ENCODE measurements around the gene HNRNPUL2.

The HNRNPUL2 gene

DNA sequence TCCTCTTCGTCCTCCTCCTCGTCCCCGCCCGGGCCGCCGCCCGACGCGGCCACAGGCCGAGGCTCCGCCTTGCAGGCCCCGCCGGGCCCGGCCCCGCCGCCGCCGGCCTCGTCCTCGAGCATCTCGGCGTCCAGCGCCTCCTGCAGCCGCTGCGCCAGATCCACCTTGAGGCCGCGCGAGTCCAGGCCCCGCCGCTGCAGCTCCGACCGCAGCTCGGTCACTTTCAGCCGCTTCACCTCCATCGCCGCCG lies 417 bp downstream of the HNRNPUL2 start:
- no peak for DNase-seq (ENCODE audit: low read depth in 2 of 2)

DNA sequence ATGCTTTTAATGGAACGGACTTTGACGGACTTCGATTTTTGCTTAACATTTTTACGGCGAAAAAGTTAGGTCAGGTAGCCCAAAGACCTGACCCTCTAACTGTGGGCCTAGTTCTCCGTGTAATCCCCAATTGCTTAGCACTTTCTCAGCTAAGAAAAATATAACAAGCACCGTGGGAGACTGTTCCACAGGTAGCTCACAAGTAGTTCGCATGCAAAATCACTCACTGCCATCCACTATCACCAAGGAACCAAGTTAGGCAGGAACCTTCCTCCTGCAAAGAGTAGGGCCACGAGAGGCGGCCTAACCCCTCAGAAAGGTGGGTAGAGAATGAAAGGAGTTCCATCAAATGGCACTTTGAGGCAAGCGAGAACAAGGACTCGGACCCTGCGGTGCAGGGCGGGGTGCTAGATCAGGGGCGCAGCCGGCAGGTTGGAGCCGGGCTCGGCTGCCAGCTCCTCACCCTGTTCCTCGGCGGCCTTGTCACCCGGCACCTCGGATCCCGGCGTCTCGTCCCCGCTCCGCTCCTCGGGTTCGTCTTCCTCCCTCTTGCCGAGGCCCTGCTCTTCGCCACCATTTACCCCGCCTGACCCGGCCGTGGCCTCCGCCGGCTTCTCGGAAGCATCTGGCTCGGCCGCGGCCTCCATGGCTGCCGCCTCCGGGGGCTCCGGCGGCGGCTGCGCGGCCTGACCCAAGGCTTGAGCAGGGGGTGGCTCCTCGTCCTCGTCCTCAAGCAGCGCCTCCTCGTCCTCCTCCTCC lies 922 bp downstream of the HNRNPUL2 start:
- DNase-seq (ENCODE audit: low read depth in 2 of 2), result no peak

DNA sequence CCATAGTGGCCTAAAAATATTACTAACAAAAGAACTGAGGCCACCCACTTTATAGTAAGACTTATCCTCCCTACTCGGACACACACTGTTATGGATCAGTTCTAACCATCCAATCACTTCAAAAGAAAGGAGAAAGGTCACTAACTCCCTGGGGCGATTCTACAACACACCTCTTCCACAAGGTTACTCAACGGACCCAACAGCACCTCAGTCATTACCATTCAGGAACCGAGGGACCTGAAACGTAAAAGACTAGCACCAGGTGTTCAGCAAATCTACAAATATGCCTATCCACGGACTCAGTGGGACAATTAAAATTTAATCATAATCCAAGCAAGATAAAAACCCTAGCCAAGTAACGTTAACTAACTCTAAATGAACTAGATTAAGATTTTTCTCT lies 1.6 kb downstream of the HNRNPUL2 start:
- DNase-seq (ENCODE audit: low read depth in 2 of 2), result no peak

GRCh38 chr11:62724171-62724570 lies 3.1 kb downstream of the HNRNPUL2 start:
- DNase-seq (ENCODE audit: low read depth in 2 of 2), result no peak

DNA sequence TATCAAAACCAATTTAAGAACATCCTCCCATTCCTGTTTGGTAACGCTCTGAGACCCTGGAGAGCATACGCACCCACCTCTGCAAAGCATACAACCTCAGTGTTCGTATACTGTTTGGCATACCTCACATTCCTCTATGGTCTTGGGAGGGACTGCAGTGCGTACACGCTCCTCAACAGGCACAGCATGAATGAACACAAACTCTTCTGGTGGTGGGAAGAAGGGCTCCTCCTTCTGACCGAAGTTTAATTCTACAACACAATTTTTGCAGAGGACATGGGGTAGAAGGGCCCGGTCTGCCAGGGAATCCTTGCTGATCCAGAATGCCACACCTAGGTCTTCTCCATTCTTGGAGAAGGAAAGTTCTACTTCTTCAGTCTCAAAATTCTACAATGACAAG lies 5.3 kb downstream of the HNRNPUL2 start:
- DNase-seq (ENCODE audit: low read depth in 2 of 2), result no peak

DNA sequence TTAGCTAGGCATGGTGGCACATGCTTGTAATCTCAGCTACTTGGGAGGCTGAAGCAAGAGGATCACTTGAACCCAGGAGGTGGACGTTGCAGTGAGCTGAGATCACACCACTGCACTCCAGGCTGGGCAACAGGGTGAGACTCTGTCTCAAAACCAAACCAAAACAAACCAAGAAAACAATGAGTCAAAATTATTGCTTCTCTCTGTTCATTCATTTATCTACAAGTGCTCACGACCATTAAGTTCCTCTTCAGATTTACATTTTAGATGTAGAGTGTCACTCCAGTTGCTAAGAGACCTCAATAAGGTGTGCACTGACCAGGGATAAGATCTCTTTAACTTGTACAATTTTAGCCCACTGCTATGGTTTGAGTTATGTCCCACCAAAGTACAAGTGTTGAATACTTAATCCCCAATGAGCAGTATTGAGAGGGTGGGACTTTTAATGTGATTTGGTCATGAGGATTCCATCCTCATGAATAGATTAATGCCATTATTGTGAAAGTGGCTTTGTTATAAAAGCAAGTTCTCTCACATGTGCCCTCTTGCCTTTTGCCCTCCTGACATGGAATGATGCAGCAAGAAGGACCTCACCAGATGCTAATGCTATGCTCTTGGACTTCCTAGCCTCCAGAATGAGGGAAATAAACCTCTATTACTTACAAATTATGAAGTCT lies 7.8 kb downstream of the HNRNPUL2 start:
- DNase-seq (ENCODE audit: low read depth in 2 of 2), result no peak

- DNase-seq (ENCODE audit: low read depth in 2 of 2), result no peak
Measured at GRCh38 chr11:62716816-62717215, 10.4 kb downstream of the HNRNPUL2 start.

DNA sequence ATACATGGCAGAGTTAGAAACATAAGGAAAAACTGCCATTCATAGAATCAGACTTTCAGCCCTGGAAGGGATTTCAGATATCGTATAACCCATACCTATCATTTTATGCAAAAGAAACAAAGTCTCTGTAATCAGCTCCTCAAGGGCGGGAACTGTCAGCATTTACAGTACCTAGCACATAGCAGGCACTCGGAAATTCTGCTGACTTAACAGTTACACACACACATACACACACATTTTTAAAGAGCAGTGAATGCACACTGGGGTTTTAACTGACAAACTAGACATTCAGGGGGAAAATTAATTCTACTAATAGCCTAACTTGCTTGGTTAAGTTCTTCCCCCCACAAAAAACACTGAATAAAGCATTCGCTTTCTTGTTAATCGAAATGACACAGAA lies 11.1 kb downstream of the HNRNPUL2 start:
- no peak for DNase-seq (ENCODE audit: low read depth in 2 of 2)

- DNase-seq (ENCODE audit: low read depth in 2 of 2), result no peak
Measured at GRCh38 chr11:62715150-62716130, 11.8 kb downstream of the HNRNPUL2 start.

- no peak for DNase-seq (ENCODE audit: low read depth in 2 of 2)
Measured at GRCh38 chr11:62713343-62713742, 13.9 kb downstream of the HNRNPUL2 start.

GRCh38 chr11:62712861-62713260 lies 14.4 kb downstream of the HNRNPUL2 start:
- DNase-seq (ENCODE audit: low read depth in 2 of 2), result no peak

GRCh38 chr11:62712276-62712812 lies 14.9 kb downstream of the HNRNPUL2 start:
- DNase-seq (ENCODE audit: low read depth in 2 of 2), result no peak

DNA sequence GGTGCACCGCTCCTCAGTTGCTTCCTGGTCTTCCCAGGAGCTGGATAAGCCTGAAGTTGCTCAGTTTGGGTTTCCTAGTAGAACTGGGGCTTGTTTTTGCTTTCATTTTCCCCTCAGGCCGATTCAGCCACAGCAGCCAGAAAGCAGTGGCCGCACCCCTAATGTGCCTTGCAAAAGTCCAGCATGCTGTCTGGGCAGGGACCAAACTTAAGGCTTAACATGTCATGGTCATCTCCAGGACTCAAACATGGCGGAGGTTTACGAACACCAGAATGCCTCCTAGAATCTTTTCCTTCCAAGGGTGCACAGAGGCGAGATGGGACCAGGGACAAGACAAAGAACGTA lies 17.3 kb downstream of the HNRNPUL2 start:
- DNase-seq (ENCODE audit: low read depth in 2 of 2), result no peak

DNA sequence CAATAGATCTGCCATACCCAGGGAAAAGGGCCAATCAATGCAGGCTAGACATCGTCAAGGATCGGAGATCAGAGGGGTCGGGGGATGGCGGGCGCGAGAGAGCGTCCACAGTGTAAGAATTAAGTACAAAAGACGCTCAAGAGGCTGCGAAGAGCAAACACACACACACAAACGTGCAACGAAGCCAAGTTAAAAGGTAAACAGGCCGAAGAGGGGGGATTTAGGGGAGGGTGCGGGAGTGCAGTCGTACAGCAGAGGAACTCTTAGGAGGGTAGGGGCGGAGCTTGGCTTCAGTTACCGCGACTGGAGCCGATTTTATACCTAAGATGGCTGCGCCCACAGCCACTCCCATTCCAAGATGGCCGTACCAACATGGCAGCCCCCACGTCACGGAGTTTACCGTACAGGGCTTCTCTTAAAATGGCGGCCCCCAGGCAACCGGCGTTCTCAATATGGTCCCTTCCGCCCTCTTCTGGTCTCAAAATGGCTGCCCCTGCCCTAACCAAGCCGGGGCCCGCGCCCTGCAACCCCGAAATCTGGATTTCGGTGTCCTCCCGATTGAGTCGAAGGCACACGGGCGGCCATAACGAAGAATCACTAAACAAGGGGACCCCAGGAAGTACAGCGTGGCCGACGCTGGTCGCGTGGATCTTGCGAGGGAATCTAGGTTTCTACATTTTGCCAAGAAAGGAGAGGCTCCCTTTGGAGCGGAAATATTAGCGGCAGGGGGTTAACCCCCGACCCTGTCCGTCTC lies 17.8 kb downstream of the HNRNPUL2 start:
- DNase-seq (ENCODE audit: low read depth in 2 of 2), result peak; percentile 90 to 93

DNA sequence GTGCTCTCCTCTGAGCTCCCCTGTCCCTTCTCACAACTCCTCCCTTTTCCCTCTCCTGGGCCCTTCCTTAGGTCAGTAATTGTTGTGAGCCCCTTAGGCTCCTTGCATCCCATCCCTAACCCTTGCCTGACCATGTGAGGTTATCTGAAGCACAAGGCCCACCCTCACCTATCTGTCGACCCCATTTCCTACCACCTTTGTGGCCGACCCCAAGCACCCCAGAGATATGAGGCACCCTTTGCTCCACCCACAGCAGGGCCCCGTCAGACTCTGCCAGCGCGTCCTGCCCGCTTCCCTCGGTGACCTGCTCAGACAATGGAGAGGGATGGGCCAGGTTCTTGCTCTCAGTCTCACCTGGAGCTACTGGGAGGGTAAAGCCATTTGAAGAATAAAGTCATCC lies 18.5 kb downstream of the HNRNPUL2 start:
- no peak for DNase-seq (ENCODE audit: low read depth in 2 of 2)

- DNase-seq (ENCODE audit: low read depth in 2 of 2), result no peak
Measured at GRCh38 chr11:62708392-62708791, 18.9 kb downstream of the HNRNPUL2 start.

DNA sequence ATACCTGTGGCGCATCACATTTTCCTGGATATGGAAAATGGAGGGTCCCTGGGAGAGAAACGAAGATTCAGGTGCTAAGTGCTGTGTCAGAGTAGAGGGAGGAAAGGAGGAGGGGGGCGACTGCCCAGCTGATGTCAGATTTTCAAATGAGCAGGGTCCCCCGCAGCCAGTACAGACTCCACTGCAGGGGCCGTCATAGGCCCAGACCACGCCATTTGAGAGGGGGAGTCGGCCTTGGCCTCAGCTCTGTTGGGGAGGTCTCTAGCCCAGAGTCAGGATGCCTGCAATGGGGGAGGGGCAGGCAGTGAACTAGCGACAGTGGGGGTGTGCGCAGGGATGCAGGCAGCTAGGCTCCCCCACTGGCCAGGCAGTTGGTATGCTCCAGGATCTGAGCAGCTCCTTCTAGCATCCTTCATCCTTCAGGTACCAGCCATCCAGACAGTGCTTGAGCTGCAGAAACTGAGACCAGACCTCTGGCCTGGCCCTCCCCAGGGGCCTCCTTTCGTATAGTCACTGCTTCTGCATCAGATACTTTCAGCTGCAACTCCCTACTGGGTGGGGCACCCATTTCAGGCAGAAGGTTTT lies 19.9 kb downstream of the HNRNPUL2 start, which contains the start of the genes BSCL2 and GNG3:
BSCL2 (minus strand) TSS at position 148 of the 585 bp plus-strand sequence. CDS start 229 bp downstream, outside the sequence.
GNG3 (plus strand) TSS at position 400 of the 585 bp plus-strand sequence. CDS start 620 bp downstream, outside the sequence.
- DNase-seq (ENCODE audit: low read depth in 2 of 2), result no peak

GRCh38 chr11:62706850-62707247 lies 20.4 kb downstream of the HNRNPUL2 start:
- no peak for DNase-seq (ENCODE audit: low read depth in 2 of 2)

- peak; percentile 90 to 92 for DNase-seq (ENCODE audit: low read depth in 2 of 2)
Measured at GRCh38 chr11:62705880-62706849, 21.1 kb downstream of the HNRNPUL2 start.

DNA sequence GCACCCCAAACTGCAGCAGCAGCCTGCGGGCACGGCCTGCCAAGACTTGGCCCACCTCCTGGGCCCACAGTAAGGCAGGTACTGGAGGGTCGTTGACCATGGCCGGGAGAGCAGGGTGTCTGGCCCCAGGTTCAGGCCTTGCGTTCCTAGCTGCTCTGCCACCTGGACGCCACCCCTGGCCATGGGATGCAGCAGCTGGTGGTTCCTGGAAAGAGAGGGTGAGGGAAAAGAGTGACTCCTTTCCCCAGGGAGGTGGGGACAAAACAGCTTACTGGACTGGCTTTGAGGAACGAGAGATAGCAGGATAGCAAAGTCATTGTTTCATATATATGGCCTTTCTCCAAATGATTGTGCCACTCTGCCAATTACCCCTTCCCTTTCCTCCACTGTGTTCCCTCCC lies 21.8 kb downstream of the HNRNPUL2 start:
- no peak for DNase-seq (ENCODE audit: low read depth in 2 of 2)
